GM19043 (cell line): Measurements from ENCODE around the gene HIGD1C.

Experiments used
- ATAC-seq: cut with Tn5 transposase; IDR thresholded peaks from one replicate; pipeline ENCODE4 v1.9.1; 2021; ENCODE audit warnings: low read depth; ENCODE audit not compliant: unreplicated experiment

HIGD1C gene

DNA sequence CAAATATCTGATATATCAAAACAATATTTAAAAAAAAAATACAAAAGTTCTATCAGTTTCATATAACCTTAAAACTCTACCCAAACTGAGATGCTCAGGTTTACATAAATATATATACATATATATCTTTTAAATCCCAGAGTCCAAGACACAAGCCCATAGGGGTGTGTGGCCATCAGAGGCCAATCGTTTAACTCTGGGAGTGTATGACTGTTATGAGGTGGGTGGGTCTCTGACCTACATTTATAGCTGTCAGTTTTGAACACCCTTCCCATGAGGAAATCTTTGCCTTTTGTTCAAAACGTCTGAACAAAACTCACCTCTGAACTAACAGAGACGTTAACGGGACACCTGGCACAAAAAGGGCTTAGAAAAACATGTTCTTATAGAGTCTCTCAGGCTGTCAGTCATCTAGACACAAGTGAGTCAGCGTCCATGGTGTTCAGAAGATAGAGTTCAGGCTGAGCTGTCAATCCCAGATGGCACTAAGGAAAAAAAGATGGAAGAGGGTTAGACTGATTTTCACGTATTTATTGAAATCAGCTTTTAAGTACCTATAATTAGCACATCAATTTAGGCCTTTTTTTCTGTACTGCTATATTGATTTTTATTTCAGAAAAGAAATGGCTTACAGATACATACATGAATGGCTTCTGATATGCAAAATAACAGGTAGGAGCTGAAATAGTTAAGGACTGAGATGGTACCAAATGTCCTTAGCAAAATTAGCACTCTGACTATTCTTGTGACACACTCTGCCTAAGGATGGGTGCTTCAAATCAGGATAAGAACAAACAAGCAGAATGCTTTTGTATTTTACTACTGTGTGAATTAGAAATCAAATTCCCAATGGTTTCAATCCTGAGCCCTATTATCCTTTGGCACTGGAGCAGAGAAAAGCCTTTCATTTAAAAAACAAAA is 29.2 kb downstream of the HIGD1C start:
- ATAC-seq, result no peak

DNA sequence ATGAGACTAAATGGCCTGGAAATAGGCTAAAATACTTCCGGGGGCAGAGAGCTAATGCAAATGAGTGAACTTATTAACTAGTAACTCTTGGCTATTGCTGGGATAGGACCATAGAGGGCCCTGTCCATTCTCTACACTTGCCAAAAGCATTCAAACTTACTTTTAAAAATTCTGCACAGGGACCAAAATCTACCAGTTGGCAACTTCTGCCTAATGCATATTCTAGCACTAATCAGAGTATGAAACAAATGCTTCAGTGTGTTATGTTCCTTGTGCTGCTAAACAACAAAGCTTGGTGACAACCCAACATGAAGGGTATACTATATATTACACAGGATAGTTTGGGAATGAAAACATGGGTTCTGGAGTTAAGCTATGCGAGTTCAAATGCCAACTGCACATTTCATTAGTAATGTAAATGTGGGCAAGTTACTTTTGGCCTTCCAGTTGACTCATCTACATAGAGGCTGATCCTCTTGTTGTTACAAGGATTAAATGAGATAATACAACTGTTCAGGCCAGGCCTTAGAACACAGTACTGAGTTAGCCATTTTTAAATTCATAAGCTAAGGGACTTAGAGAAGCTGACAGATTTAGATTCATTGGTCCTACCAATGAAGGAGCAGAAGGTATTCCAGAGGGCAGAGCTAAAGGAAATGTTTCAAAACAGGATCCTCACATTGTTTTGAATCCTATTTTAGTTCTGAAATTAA is 32.4 kb downstream of the HIGD1C start:
- no peak for ATAC-seq

DNA sequence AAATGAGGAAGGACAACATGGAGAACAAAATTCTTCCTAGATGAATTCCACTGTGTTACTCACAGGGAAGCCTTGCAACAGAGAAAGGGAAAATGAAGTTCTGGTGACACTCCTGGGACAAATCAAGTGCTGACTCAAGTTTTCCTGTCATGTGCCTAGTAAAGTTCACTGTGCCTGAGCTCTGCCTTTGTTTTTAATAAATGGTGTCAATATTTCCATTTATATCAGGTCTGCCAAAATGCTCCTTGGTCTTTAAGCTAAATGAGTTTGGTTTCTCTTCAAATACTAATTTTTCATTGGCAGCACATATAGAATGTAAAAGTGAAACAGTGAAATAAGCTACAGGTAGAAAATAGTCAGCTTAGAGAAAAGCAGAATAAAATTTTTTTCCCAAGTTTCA is 33.0 kb downstream of the HIGD1C start:
- ATAC-seq, result no peak

DNA sequence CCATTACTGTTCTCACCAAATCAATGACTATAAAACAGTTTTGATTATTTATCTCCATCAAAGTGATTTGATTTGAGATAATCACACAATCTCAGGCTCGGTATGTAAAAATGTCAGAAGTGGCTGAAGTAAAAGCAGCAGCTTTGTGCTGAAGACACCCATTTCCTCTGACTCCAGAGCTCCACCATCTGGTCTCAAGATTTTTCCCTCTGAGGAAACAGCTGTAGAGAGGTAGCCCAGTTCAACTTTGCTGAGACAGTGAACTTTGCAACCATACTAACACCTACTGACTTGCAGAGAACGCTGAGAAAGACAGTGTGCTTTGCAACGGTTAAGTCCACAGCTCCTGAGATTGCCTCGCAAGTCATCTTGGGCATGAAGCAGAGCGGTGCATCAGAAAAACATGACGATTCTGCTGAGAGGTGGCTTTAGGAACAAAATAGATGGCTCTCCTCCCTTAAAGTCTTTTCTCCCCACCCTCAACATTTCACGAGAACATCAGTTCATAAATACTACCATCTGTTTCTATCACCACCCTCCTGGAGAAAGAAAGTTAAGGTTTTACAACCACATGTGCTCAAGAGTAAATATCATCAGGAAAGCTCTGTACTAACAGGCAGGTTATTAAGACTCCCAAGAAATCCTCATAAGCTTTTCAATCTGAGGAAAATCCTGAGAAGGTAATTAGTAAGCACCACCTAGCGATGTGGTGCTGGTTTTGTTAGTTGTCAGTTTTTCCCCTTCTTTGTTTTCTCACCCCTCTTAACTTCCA is 34.8 kb downstream of the HIGD1C start:
- no peak for ATAC-seq

DNA sequence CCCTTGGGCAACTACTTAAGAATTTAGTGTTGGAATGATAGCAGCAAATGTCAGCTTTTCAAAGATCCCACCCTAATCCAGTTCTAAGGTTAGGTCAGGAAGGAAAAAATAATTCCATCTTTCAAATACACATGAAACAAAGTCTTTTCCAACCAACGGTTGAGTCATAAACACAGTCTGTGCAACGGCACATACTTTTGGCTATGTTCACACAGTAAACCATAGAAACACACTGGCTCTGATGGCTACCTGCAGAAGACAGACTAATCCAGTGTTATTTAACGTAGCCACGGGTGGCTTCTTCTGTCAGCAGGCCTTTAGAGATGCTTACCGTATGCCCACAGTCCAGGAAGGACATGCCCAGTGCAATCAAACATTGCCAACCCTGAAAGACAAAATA is 35.7 kb downstream of the HIGD1C start:
- ATAC-seq, result no peak

DNA sequence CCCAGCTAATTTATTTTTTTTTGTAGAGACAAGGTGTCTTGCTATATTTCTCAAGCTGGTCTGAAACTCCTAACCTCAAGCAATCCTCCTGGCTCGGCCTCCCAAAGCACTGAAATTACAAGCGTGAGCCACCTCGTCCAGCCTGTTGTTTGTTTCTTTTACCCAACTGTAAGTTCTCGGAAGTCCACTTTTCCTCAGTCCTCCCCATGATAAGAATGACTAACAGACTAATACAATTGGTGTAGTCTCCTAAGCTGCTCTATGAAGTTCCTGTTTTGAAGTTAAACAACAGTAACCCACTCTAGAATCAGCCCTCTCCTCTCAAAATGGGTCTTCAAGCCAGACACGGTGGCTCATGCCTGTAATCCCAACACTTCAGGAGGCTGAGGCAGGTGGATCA is 36.5 kb downstream of the HIGD1C start:
- no peak for ATAC-seq

DNA sequence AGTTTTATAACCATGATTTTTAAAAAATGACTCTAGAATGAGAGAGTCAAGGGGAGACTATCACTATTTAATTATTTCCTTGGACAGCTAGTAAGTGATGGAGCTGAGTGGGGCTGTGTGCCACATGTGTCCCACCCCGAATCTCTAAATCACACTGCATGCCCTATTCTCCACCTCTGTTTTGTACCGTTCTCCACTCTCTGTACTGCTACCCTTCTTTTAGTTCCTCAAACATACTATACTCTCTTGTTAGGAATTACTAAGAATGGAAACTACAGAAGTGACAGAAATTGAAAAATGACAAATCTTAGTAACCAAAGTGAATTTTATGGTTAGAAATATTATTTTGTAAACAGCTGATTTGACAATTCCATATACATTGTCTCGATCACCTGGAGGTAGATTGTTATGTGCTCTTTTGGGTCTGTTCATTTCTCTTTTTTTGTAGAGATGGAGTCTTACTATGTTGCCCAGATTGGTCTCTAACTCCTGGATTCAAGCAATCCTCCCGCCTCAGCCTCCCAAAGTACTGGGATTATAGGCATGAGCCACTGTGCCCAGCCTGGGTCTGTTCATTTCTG is 37.9 kb downstream of the HIGD1C start:
- ATAC-seq, result no peak

DNA sequence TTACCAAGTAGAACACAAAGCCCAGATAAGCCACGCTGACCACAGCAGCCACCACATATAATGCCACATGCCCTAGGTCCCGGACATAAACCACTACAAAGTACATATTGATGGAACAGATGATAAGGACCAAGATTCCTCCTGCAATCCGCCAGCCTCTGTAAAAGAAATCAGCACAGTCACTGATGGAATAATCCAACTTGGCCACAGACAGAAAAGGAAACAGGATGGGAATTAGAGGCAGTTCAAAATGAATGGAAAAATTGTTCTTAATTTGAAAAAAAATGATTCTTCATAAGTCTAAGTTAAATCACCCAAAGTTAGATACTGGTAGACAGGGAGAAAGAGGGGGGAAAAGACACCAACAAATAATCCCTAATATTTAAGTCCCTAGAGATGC is 38.4 kb downstream of the HIGD1C start:
- ATAC-seq, result no peak

DNA sequence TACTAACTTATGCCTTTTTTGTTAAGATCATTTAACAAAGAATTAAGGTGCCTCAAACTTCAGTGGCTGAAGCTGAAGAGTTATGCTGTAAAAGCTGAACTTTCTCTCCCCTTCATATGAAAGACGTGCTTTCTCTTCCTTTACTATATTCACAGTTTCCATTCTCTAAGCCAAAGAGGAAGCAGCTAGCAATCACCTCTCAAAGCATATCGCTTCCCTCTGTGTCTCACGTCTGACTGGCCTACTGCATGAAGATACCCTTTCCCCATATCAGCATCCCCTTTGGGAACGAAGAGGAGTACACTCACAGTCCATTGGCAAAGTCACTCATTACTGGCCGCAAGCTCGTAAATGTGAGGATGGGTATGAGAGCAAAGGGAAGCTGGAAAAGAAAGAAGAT is 38.9 kb downstream of the HIGD1C start:
- no peak for ATAC-seq

DNA sequence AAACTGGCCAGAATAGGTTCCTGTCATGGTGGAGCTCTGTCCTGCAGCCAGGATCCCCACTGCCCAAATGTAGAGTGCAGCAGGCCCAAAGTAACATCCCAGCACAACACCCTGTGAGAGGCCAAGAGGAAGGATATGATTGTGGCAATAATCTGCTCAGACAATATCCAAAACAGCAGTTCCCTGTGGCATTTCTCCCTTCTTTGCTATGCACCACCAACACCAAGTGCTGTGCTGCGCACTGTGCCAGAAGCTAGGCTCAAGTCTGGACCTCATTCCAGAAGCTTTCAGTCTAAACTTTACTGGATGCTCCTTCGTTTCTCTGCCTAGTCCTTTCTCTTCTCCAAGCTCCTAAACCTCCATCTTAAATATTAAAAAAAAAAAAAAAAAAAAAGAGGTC is 40.5 kb downstream of the HIGD1C start:
- ATAC-seq, result no peak

DNA sequence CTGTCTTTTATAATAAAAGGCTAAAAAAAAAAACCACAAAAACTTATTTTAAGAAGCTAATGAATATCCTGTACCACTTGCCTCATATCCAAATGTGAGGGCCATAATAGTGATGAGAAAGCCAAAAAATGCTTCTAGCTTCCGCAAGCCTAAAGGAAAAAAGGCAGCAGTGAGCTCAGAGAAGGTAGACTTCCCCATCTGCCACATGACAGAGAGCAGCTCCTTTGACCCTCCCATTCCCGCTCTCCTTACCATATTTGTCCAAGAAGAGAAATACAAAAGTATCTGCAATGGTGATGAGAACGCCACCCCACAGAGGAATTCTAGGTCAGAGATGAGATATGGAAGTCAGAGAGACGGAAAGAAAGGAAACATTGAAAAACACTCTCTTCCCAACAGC is 46.7 kb downstream of the HIGD1C start:
- ATAC-seq, result no peak

DNA sequence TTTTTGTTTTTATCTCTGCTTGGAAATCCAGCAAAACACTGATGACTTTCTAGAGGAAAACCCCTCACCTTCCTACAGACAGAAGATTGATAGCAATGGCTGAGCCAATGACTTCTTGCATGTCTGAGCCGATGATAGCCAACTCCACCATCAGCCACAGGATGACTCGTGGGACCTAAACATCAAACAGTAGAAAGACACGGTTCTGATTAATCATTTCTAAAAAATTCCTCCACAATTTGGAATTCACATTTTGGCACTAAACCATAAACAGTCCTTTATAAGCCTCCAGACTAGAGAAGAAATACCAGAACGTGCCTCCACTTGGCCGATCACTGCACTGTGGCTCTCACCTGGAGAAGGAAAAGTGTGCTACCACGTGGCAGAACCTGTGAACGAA is 47.9 kb downstream of the HIGD1C start:
- ATAC-seq, result no peak

DNA sequence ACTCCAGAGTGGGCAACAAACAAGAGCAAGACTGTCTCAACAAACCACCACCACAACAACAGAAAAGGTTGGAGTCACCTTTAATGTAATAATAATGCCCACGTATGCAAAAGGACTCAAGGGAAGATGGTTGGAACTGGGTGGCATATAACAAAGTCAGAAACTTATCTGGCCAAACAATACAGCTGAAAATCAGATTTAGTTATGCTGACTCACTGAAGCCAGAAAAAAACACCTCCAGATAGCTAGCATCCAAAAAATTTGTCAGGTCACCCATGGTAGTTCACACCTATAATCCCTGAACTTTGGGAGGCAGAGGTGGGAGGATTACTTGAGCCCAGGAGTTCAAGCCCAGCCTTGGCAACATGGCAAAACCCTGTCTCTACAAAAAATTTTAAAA is 49.5 kb downstream of the HIGD1C start:
- ATAC-seq, result no peak

DNA sequence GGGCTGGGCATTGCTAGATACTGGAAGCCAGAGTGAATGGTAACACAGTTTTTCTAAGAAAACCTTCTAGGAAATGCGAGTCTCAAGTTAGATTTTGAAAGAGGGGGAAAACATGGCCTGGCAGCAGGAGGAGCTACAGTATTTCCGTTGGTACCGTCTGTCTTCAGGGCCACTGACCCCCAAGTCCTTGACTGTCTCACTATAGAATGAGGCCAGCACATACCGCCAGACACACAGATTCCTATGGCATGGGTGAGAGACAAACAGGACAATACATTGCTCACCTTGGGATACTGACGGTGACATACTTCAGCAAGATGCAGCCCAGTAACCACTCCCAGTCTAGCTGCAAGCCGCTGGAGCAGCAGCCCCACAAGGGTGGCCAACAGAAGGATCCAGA is 52.2 kb downstream of the HIGD1C start:
- ATAC-seq, result no peak

DNA sequence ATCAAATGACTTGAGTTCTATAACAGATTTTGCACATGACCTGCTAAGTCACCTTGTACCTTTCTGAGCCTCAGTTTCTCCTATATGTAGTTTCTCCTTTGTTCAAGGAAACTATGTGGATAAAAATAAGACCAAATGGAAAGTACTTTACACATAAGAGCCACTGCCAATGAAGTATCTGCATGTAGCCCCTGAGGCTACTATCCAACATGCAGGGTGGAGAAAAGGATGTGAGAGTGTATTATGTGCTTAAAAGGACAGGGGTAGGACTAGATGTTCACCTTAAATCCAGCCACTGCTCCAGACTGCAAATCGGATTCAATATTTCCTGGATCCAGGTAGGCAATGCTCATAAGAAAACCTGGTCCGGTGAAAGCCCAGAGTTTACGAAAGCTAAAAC is 52.7 kb downstream of the HIGD1C start:
- ATAC-seq, result no peak

DNA sequence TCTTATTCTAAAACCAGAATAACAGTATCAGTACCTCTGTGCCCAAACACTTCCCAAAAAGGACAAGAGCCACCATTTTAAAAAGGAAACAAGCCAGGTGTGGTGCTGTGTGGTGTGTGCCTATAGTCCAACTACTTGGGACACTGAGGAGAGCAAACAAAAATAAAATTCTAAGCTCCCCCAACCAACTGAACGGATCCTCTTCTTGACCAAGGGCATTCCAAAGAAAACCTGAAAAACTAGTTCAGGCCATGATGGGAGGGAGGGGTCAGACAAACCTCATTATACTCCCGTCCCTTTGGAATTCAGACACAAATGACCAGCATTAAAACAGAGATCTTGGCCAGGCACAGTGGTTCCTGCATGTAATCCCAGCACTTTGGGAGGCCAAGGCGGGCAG is 53.3 kb downstream of the HIGD1C start:
- no peak for ATAC-seq

DNA sequence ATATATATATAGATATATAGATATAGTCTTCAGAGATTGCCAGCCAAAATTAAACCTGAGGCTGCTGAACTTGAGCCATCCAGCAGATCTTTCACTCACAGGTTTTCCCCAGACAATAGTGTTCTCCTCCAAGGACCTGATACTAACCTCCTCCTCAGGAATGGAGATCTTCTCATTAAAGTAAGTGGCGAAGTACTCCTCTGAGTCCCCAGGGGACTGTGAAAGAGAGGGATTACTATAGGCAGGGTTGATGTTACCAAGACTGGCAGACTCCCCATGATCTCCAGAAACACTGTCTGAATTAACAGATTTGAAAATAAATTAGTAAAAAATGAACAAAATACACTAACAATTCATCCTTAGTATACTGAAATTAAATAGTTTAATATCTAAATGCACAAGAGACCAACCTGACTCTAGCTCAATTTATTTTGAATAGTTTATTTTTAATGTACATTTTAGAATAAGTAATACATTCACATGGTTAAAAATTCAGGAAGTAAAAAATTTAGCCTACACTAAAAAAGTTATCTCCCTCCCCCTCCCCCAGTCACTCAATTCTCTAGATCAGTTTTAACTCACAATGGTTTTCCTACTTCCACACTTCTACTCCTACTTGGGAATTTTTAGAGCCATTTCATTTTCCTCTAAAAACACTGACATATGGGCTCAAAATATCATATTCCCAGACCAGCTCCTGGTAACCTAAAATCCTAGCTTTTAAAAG is 56.1 kb downstream of the HIGD1C start:
- no peak for ATAC-seq

DNA sequence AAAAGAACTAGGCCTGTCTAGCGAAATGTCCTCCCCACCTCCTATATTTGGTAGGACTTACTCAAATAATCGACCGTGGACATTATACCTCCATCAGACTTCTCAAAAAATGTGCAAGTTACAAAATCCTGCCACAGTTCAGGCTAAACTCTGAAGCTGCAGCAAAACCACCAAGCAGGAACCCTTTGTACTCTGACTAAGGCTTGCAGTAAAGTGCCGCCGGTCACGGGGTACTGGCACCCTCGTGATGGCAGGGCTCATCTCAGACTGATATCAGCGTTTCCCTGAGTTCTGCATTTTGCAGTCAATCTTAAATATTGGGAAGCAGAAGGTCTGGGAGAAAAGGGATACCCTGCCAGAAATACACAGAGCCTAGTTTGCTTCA is 56.7 kb downstream of the HIGD1C start:
- ATAC-seq, result no peak

DNA sequence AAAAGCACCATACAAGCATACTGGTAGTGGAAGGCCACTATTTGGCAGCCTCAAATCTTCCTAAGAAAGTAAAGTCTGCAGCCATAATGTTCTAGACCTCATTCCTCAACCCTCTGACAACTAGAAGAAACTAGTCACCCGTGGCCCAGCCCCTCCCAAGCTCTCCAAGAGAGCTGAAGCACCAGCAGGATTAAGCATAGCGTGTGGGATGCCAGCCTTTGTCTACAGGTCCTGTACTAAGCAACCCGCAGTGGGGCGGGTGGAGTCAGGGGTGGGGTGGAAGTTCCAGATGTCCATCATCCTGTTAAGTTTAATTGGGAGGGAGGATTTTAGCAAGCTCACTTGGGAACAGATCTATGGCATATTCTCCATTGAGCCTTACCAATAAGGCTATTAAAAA is 59.6 kb downstream of the HIGD1C start:
- no peak for ATAC-seq

DNA sequence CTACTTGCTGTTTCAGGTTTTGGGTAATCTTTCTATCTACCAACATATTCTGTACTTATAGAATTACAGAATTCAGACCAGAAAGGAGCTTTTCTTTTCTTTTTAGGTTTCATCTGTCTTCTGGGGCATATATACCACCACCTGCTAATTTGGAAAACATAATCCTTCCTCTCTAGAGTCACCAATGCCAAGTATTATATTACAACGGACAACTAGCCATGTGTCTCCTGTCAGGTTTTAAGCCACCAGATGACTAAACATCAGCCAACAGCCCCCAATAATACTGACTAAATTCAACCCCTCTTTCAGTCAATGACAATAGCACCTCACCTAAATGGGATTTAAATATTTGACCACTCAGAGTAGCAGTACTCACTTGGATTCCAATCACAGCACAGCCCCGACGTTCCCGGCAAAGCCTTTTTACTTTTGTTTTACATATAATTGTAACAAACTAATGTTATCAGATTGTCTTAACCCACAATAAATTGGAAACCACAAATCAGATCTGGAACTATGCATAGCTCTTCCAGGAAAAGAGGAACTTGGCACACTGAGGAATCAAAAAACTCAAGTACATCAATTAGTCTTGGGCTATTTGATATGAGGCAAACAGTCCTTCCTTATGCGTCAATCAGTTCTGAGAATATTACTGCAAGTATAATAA is 60.4 kb downstream of the HIGD1C start:
- no peak for ATAC-seq
